Measurements from ENCODE around the gene MRPS18A. TPM values are rescaled to one million over a fixed set of nuclear protein-coding genes. Genes with fewer than 3 reads are reported as not detected.
A peak's percentile ranks its signal among the peaks of the same experiment; 100 is the strongest.
"Not testable (repeated sequence)": the region's sequence is repeated elsewhere in the genome, so short reads cannot be mapped to it uniquely, and the experiment has no call there.

The MRPS18A gene
- total RNA-seq, 2 experiments from 2014 or later, result 38.3 to 40.3 TPM

DNA sequence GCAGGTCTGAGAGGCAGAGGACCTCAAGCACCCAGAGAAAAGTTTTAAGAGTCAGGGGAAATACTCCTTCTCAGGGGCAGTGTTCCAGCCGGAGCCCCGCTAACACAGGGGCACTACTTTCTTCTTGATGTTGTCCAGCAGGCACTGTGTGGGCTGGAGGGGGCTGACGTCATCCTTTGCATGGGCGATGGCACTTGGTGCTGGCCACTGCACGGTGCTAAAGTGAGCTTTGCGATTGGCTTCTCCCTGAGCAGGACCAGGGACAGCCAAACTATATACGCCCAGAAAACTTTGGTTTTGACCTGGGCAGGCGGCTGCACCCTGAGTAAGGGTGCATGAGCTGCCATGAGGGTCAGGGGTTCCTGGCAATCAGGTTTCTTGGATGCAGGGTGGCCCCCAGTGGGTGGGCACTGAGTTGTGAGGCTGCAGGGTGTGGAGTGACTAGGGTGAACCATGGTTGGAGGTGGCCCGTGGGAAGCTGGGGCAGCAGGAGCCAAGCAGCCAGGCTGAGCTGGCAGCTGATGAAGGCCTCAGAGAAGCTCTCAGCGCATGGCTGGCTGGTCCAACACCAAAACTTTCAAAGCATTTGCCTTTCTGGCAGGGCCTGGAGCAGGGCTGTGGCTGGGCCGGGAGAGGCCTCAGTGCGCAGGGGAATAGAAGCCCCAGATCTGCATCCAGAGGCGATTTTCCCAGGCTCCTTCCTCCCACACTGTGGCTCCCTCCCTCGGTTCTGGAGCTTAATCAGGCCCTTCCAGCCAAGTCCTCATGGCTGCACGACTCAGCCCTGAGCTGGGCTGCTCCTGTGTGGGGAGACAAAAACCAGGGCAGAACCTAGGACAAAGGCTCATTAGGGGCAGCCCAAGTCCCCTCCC lies 18.3 kb downstream of the MRPS18A start:
- H3K27ac Mint-ChIP-seq, result peak overlapping the region; percentile 84
- H3K4me1 Mint-ChIP-seq, result peaks cover 39% of the 10 kb centered on the region
- H3K36me3 Mint-ChIP-seq, result peaks cover 15% of the 10 kb centered on the region
- ATAC-seq (ENCODE audit: low read depth) (peak; percentile 6), DNase-seq (no peak)
- POLR2A ChIA-PET, result interaction anchor here (0.7 to 2.8 kb wide), 6 partner anchors 9 to 404 kb away, joined by 3 to 7 read pairs (median 4); partner anchors contain the start of genes GTPBP2, MAD2L1BP and VEGFA
- no peaks in the 10 kb centered on the region for H3K27me3 Mint-ChIP-seq
- H3K4me3 Mint-ChIP-seq, result no peak overlapping the region
- no peaks in the 10 kb centered on the region for H3K9me3 Mint-ChIP-seq

DNA sequence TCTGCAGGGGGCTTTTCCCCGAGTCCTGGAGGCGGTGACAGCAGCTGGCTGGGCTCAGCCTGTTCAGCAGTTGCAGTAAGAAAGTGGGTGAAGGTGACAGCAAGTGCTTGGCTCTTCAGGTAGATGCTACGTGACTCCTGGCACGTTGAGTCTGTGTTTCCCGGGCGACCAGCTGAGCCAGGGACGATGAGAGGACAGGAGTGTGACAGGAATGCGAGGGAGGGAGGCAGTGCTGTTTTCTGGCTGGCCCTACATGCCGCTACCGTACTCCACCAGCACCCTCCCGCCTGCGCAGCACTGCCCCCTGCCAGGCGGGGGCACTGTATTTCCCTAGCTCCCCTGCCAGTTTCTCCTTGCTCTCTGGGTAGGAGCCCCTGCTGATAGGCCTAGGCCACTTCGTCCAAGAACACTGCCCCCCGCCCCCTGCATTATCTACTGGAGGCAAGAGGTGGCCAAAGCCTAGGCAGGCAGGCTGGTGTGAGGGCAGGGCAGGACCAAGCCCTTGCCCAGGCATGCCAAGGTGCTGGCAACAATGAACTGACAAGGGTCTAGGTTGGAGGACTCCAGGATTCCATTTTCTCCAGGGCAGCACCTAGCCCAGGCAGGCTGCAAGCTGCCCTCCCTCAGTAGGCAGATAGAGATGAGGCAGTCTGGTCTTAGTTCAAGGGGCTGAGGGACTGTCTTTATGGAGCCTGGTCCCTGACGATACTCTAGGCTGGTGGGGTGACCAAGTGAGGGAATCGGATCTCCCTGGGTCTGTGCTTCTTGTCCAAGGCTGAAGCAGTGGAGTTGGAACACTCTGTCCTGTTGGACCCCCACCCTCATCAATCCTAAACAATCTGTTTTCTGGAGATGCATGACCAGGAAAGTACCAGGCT lies 19.2 kb downstream of the MRPS18A start:
- POLR2A ChIA-PET, result interaction anchor here (1.1 to 4.2 kb wide), 7 partner anchors 23 to 106 kb away, joined by 3 to 24 read pairs (median 5); partner anchors contain the start of genes GTPBP2, MAD2L1BP, RSPH9 and VEGFA
- H3K9me3 Mint-ChIP-seq, result no peaks in the 10 kb centered on the region
- peak; percentile 67 for DNase-seq
- no peaks in the 10 kb centered on the region for H3K27me3 Mint-ChIP-seq
- peak overlapping the region; percentile 82 for H3K27ac Mint-ChIP-seq
- peak overlapping the region; percentile 76 for H3K4me3 Mint-ChIP-seq
- peaks cover 39% of the 10 kb centered on the region for H3K4me1 Mint-ChIP-seq
- ATAC-seq (ENCODE audit: low read depth), result peak; percentile 62
- H3K36me3 Mint-ChIP-seq, result peaks cover 11% of the 10 kb centered on the region

DNA sequence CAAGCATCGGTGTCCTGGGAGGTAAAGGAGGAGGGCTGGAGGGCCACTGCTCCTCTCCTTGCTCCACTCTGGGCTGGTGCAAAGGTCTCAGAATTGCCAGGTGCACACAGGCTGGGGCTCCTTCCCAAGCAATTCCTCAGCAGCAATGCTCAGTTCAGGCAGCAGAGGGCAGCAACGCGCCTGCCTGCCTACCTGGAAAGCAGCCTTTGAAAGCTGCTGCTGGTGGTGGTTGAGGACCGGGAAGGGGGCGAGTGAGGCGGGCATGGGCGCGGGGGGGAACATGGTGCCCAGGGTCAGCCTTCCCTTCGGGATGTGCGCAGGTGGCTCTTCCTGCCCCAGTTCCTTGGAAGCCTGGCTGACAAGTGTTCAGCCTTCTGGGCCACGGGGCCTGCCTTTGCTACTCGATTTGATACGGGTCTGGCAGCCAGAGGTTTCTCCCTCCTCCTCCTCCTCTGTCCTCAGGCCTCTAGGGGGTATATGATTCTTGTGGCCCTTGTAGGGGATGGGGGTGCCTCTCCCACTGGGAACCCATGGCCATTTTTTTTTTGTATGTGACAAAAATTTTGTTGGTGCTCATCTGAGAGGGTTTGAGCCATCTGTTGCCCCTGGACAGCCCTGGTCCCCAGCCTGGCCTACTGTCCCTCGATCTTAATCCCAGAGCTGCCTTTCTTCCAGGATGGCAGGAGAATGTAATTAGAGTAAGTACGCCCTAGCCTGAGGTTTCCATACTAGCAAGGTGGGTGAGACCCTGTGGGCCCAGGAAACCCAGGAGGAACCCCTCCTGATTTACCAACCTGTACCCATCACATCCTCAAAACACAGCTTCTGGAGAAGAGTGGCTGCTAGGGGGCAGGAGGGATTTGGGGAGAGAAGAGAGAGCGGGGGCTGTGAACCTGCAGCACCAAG lies 20.1 kb downstream of the MRPS18A start:
- peak overlapping the region; percentile 82 for H3K27ac Mint-ChIP-seq
- H3K9me3 Mint-ChIP-seq, result no peaks in the 10 kb centered on the region
- peak; percentile 57 for ATAC-seq (ENCODE audit: low read depth)
- DNase-seq, result peak; percentile 88
- POLR2A ChIA-PET, result interaction anchor here (0.7 to 4.2 kb wide), 9 partner anchors 21 to 1035 kb away, joined by 3 to 24 read pairs (median 4); partner anchors contain the start of genes GTPBP2, MAD2L1BP, MRPS18A and RSPH9
- H3K36me3 Mint-ChIP-seq, result peaks cover 6% of the 10 kb centered on the region
- H3K4me1 Mint-ChIP-seq, result peaks cover 41% of the 10 kb centered on the region
- no peaks in the 10 kb centered on the region for H3K27me3 Mint-ChIP-seq
- H3K4me3 Mint-ChIP-seq, result peak overlapping the region; percentile 76

DNA sequence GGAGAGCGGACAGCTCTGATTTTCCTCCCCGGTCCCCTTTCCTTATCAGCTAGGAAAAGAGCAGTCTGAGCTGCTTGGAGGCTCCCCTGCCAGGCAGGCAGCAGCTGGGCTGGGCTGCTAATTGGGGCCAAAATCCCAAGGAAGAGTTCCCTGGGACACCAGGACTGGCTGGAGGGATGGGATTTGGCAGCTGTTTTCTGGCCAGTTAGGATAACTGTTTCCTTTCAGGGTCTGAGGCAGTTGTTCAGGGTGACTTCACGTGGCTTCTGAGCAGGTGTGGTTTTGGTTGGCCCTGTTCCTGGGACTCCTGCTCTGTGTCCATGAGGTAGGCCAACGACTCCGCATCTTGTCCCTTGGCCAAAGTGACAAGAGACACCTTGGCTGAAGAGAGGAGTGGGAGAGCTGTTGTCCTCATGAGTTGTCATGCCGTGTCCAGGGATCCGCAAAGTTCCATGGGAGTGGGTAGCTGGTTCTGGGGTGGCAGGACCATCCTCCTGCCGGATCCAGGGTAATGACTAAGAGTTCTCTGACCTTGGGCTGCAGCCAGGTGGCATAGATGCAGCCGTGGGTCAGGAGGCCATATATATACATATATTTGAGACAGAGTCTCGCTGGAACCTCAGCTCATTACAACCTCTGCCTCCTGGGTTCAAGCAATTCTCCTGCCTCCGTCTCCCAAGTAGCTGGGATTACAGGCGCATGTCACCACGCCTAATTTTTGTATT lies 21.2 kb downstream of the MRPS18A start:
- H3K9me3 Mint-ChIP-seq, result no peaks in the 10 kb centered on the region
- ATAC-seq (ENCODE audit: low read depth), result no peak
- H3K27me3 Mint-ChIP-seq, result no peaks in the 10 kb centered on the region
- no peak for DNase-seq
- peaks cover 3% of the 10 kb centered on the region for H3K36me3 Mint-ChIP-seq
- H3K4me1 Mint-ChIP-seq, result peaks cover 49% of the 10 kb centered on the region
- H3K4me3 Mint-ChIP-seq, result no peak overlapping the region
- POLR2A ChIA-PET, result interaction anchor here (1.4 to 4.2 kb wide), 3 partner anchors 30 to 104 kb away, joined by 4 to 24 read pairs (median 7); partner anchors contain the start of genes GTPBP2, MAD2L1BP and VEGFA
- H3K27ac Mint-ChIP-seq, result no peak overlapping the region

DNA sequence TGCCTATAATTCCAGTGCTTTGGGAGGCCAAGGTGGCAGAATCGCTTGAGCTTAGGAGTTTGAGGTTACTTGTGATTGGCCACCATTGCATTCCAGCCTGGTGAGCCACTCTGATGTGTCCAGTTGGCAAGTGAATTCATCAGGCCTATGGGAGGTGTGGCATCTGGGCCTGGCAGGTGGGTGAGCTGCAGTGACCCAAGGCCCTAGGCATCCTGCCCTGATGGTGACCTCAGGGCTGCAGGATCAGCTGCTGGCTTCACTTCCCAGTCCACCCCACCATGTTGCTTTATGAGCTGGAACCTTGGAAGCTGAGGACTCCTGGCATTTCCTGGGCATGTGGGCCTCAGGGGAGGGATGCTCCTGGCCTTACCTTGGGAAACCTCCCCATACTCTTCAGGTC lies 22.2 kb downstream of the MRPS18A start:
- DNase-seq (no peak), ATAC-seq (ENCODE audit: low read depth) (no peak)
- Mint-ChIP-seq H3K9me3 (peaks cover 3% of the 10 kb centered on the region), H3K27me3 (no peaks in the 10 kb centered on the region), H3K27ac (no peak overlapping the region), H3K4me3 (no peak overlapping the region), H3K4me1 (peaks cover 41% of the 10 kb centered on the region), H3K36me3 (peaks cover 4% of the 10 kb centered on the region)
- POLR2A ChIA-PET, result interaction anchor here (1.6 to 4.2 kb wide), 3 partner anchors 29 to 105 kb away, joined by 3 to 24 read pairs (median 7); partner anchors contain the start of genes GTPBP2, MAD2L1BP and VEGFA

DNA sequence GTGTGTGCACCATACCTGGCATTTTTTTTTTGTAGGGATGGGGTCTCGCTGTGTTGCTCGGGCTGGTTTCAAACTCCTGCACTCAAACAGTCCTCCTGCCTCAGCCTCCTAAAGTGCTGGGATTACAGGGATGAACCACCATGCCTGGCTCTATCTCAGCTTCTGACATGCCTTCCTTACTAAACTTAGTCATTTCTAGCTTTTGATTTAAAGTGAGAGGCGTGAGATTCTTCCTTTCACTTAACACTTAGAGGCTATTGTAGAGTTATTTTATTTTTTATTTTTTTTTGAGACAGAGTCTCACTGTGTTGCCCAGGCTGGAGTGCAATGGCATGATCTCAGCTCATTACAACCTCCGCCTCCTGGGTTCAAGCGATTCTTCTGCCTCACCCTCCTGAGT lies 24.6 kb downstream of the MRPS18A start:
- not testable (repeated sequence) for H3K27me3 Mint-ChIP-seq; ATAC-seq (ENCODE audit: low read depth); H3K27ac Mint-ChIP-seq; DNase-seq; H3K9me3 Mint-ChIP-seq; H3K4me3 Mint-ChIP-seq; H3K36me3 Mint-ChIP-seq
- POLR2A ChIA-PET, result interaction anchor here (0.7 to 2.5 kb wide), 6 partner anchors 15 to 438 kb away, joined by 3 to 32 read pairs (median 4); partner anchors contain the start of genes GTPBP2 and MAD2L1BP
- H3K4me1 Mint-ChIP-seq, result peaks cover 23% of the 10 kb centered on the region

DNA sequence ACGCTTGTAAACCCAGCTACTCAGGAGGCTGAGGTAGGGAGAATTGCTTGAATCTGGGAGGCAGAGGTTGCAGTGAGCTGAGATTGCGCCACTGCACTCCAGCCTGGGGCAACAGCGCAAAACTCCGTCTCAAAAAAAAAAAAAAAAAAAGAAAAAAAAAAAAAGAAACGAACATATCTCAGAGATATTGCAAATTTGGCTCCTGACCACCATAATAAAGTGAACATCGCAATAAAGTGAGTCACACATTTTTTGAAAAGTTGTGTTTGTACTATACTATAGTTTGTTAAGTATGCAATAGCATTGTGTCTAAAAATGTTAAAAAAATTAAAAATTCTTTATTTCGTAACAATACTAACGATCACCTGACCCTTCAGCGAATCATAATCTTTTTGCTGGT lies 29.4 kb downstream of the MRPS18A start:
- DNase-seq (no peak), ATAC-seq (ENCODE audit: low read depth) (no peak)
- Mint-ChIP-seq H3K27me3 (peaks cover 9% of the 10 kb centered on the region), H3K36me3 (peaks cover 5% of the 10 kb centered on the region), H3K27ac (no peak overlapping the region), H3K4me1 (peaks cover 12% of the 10 kb centered on the region), H3K4me3 (no peak overlapping the region), H3K9me3 (peaks cover 3% of the 10 kb centered on the region)
- POLR2A ChIA-PET, result no interaction called here

DNA sequence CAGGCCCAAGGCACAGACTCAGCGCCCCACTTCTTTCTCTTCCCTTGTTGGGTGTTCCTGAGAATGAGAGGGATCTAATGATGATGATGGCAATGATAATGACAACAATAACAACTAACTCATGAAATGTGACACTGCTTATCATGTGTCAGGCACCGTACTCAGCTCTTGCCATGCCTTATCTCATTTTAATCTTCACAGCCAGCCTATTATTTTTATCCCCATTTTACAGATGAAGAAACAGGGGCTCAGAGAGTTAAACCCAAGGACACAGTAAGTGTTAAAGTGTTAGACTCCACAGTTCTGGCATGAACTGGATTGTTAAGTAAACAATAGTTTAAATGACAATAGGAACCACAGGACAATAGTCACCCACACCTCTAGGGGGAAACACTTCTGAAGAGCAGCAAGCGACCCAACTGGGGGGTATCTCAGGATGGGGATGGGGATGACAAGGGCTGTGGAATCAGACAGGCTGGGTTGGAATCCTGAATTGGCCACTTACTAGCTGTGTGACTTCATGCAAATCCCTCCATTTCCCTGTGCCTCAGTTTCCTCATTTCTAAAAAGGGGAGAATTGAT lies 30.3 kb downstream of the MRPS18A start:
- DNase-seq, result no peak
- POLR2A ChIA-PET, result no interaction called here
- Mint-ChIP-seq H3K36me3 (peaks cover 5% of the 10 kb centered on the region), H3K27me3 (peaks cover 9% of the 10 kb centered on the region), H3K27ac (no peak overlapping the region), H3K9me3 (peaks cover 3% of the 10 kb centered on the region), H3K4me1 (peaks cover 9% of the 10 kb centered on the region), H3K4me3 (no peak overlapping the region)
- ATAC-seq (ENCODE audit: low read depth), result no peak

DNA sequence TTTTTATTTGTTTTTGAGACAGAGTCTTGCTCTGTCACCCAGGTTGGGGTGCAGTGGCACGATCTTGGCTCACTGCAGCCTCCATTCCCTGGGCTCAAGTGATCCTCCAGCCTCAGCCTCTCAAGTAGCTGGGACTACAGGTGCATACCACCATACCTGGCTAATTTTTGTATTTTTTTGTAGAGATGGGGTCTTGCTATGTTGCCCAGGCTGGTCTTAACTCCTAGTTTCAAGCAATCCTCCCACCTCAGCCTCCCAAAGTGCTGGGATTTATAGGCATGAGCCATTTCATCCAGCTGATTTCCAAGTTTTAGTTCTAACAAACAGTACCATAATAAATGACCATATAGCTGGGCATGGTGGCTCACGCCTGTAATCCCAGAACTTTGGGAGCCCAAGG lies 34.8 kb downstream of the MRPS18A start:
- not testable (repeated sequence) for H3K36me3 Mint-ChIP-seq; ATAC-seq (ENCODE audit: low read depth); H3K9me3 Mint-ChIP-seq; DNase-seq; H3K27ac Mint-ChIP-seq; H3K4me3 Mint-ChIP-seq; H3K4me1 Mint-ChIP-seq
- peaks cover 11% of the 10 kb centered on the region for H3K27me3 Mint-ChIP-seq
- POLR2A ChIA-PET, result interaction anchor here (1.1 kb wide), 1 partner anchor 25 kb away, joined by 4 read pairs; no protein-coding TSS in a partner anchor

DNA sequence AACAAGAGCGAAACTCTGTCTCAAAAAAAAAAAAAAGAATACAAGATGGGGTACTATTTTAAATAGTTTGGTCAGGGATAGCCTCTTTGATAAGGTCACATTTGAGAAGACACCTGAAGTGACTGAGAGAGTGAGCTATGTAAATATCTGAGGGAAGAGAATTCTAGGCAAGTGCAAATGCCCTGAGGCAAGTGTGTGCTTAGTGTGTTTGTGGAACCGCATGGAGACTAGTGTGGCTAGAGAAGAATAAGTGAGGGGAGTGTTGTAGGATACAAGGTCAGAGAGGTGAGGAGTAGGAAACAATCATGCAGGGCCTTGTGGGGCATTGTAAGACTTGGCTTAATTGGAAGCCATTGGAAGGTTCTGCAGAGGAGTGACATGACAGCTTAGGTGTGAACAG lies 39.3 kb downstream of the MRPS18A start:
- H3K27ac Mint-ChIP-seq, result no peak overlapping the region
- no peak overlapping the region for H3K4me3 Mint-ChIP-seq
- ATAC-seq (ENCODE audit: low read depth), result no peak
- POLR2A ChIA-PET, result interaction anchor here (1.3 to 1.6 kb wide), 2 partner anchors 14 to 19 kb away, joined by 4 to 6 read pairs; partner anchors contain the start of gene GTPBP2
- H3K36me3 Mint-ChIP-seq, result peaks cover 12% of the 10 kb centered on the region
- no peaks in the 10 kb centered on the region for H3K9me3 Mint-ChIP-seq
- peaks cover 11% of the 10 kb centered on the region for H3K4me1 Mint-ChIP-seq
- no peak for DNase-seq
- H3K27me3 Mint-ChIP-seq, result peaks cover 4% of the 10 kb centered on the region

DNA sequence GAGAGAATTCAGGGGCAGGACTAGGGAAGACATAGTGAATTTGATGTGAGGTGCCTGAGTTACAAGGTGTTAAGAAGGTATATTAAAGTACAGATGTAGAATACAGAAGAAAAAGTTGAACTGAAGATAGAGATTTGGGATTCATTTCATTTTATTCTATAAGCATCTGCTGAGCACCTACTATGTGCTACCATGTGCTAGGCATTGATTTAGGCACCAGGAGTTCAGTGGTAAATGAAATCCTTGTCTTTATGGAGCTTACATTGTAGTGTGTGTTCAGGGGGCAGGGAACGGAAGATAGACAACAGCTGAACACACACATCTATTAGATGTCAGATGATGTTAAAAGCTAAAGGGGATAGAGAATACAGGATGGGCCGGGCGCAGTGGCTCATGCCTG lies 40.0 kb downstream of the MRPS18A start:
- H3K27ac Mint-ChIP-seq, result no peak overlapping the region
- POLR2A ChIA-PET, result interaction anchor here (1.6 kb wide), 1 partner anchor 15 kb away, joined by 6 read pairs; no protein-coding TSS in a partner anchor
- no peak for ATAC-seq (ENCODE audit: low read depth)

More for the DNA sequence above, 40.0 kb downstream of the MRPS18A start:
- Mint-ChIP-seq H3K27me3 (peaks cover 4% of the 10 kb centered on the region), H3K36me3 (peaks cover 12% of the 10 kb centered on the region), H3K9me3 (no peaks in the 10 kb centered on the region), H3K4me1 (peaks cover 11% of the 10 kb centered on the region), H3K4me3 (no peak overlapping the region)
- DNase-seq, result no peak

All from activated naive CD8-positive, alpha-beta T cell treated with anti-CD3 and anti-CD28 coated beads, Interleukin-2, amount 10 ng/mL, durations not matched to agents 7 days and 5 days (primary cell).